GM18907 (cell line): ENCODE results near the gene SPAST.
"Not testable (repeated sequence)": the region's sequence is repeated elsewhere in the genome, so short reads cannot be mapped to it uniquely, and the experiment has no call there.

Experiments used
- ATAC-seq: cut with Tn5 transposase; IDR thresholded peaks from one replicate; pipeline ENCODE4 v1.9.1; 2021; ENCODE audit warnings: mild to moderate bottlenecking, moderate library complexity; ENCODE audit not compliant: unreplicated experiment

Gene SPAST

GRCh38 chr2:32124660-32125059, 61.3 kb downstream of the SPAST start:
- no peak for ATAC-seq

GRCh38 chr2:32128636-32129035, 65.3 kb downstream of the SPAST start:
- ATAC-seq = no peak

DNA sequence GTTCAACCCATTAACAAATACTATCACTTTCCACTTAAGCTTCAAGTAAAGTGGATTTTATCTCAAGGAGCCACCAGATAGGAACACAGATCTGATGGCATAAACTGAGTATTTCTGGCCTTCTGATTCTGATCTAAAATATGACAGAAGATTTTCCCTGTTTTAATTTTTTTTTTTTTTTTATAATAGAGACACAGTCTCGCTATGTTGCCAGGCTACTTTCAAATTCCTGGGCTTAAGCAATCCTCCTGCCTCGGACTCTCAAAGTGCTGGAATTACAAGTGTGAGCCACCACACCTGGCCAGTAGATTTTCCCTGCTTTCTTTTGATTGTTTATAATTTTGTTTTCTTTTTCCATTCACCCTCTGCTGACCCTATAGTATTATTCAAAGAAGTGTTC, 65.7 kb downstream of the SPAST start:
- no peak for ATAC-seq

GRCh38 chr2:32135409-32135808, 72.1 kb downstream of the SPAST start:
- no peak for ATAC-seq

- no peak for ATAC-seq
Observed at GRCh38 chr2:32136097-32136496, 72.7 kb downstream of the SPAST start.

GRCh38 chr2:32151544-32151943, 88.2 kb downstream of the SPAST start:
- ATAC-seq = not testable (repeated sequence)

GRCh38 chr2:32159678-32160077, 96.3 kb downstream of the SPAST start:
- ATAC-seq = no peak

DNA sequence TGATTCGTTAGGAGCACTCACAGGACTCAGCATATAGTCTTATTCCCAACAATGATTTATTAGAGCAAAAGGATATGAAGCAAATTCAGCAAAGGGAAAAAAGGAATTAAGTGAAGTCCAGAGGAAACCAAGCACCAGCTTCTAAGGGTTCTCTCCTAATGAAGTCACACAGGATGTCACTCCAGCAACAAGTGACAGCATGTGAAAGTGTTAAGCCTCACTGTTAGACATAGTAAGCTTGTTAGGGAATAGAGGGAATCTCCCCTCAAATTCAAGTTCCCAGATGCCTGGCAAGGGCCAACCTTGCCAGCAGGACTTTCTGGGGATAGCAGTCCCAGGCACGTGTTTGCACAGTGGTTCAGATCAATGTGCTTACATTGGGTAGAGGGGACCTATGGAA, 97.9 kb downstream of the SPAST start:
- ATAC-seq = no peak

GRCh38 chr2:32164254-32164653, 100.9 kb downstream of the SPAST start:
- not testable (repeated sequence) for ATAC-seq

DNA sequence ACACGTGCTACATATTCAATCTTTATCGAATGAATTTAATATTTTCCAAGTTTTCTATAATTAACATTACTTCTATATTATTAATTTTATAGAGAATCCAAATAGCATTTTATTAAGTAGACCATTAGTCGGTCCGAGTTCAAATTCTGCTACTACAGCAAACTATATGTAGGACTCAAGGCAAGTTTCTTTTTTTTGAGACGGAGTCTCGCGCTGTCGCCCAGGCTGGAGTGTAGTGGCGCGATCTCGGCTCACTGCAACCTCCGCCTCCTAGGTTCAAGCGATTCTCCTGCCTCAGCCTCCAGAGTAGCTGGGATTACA, 101.6 kb downstream of the SPAST start:
- ATAC-seq = not testable (repeated sequence)

DNA sequence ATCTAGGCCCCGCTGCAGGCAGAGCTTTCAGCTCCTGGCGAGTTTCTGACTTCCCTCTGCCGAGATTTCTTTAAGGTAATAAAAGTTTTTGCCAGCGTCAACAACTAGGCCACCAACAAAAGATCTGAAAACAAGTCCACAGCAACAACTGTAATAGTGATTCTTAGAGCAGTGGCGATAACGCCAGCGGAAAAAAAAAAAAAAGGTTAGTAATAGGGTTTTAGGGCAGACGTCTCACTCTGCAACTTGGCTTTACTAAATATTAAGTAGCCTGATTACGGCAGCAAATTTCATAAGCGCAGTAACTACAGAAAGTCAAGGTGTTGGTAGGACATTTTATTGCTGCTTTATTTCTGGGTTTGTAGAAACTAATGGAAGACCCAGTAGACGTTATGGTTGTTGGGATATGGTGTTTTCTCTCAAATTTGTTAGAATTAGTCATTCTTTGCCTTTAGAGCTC, 102.8 kb downstream of the SPAST start:
- no peak for ATAC-seq

DNA sequence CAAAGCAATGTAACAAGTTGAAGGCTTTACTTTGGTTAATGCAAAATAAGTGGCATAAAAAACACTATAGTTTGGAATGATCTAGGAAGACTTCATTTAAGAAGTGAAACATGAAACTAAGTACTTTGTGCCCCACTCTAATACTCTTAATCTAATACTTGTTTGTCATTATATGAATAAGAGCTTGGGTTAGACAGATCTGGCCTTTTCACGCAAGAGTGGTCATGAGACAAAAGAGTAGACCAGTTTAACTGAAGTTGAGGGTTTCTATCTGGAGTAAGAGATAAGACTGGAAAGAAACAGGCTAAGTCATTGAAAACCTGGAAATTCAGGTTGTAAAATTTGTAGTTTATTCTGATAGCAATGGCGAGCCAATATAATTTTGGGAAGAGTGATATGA, 105.2 kb downstream of the SPAST start:
- peak; percentile 40 for ATAC-seq

- no peak for ATAC-seq
Observed at GRCh38 chr2:32172870-32173269, 109.5 kb downstream of the SPAST start.

- ATAC-seq = no peak
Observed at GRCh38 chr2:32182667-32183066, 119.3 kb downstream of the SPAST start.

- ATAC-seq = peak; percentile 3
Observed at GRCh38 chr2:32189011-32189410, 125.7 kb downstream of the SPAST start.

GRCh38 chr2:32192418-32192817, 129.1 kb downstream of the SPAST start:
- no peak for ATAC-seq

GRCh38 chr2:32200814-32201213, 137.5 kb downstream of the SPAST start:
- ATAC-seq = no peak

DNA sequence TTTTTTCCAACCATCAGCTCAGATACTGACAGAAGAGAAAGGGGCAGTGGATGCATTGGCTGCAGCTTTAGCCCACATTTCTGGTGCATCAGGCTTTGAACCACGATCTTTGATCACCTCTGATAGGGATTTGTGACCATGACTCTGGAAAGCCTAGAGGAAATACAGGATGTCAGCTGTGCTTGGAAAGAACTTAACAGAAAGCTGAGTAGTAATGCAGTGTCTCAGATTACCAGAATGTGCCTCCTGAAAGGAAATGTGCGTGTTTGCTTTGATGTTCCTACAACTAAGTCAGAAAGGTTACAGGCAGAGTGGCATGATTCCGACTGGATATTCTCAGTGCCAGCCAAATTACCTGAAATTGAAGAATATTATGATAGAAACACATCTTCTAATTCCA, 140.1 kb downstream of the SPAST start:
- ATAC-seq = not testable (repeated sequence)
